Ectodermal cell (in vitro differentiated cells): ENCODE data around the gene CYB561D1.
"Not testable (repeated sequence)": the region's sequence is repeated elsewhere in the genome, so short reads cannot be mapped to it uniquely, and the experiment has no call there.

Experiments
- H3K27ac ChIP-seq: 2 replicates; pipeline ENCODE4 v1.7.0; 2013; ENCODE audit warnings: mild to moderate bottlenecking, low read depth, low read length; ENCODE audit not compliant: insufficient read depth, poor library complexity, severe bottlenecking
- H3K27me3 ChIP-seq: 2 replicates; pipeline ENCODE4 v1.7.0; 2013; ENCODE audit warnings: mild to moderate bottlenecking, low read length; ENCODE audit not compliant: insufficient read depth, control insufficient read depth, poor library complexity, severe bottlenecking
- H3K36me3 ChIP-seq: one replicate; pipeline ENCODE4 v1.7.0; 2013; ENCODE audit warnings: low read length; ENCODE audit not compliant: control insufficient read depth, insufficient read depth
- H3K4me1 ChIP-seq: one replicate; pipeline ENCODE4 v1.7.0; 2013; ENCODE audit warnings: low read length; ENCODE audit not compliant: control insufficient read depth, insufficient read depth
- H3K4me3 ChIP-seq: 2 replicates; pipeline ENCODE4 v1.7.0; 2013; ENCODE audit warnings: low read depth, low read length, control low read depth; ENCODE audit not compliant: insufficient read depth
- H3K9me3 ChIP-seq: 2 replicates; pipeline ENCODE4 v1.7.0; 2013; ENCODE audit warnings: mild to moderate bottlenecking, low read length, moderate library complexity; ENCODE audit not compliant: control insufficient read depth
- WGBS, 2 experiments: methylation state at CpG; one replicate each; pipeline ENCODE4 v1.1.7; 2013; ENCODE audit warnings: missing lambda C conversion rate in 2 of 2; 5-methylcytosine and 5-hydroxymethylcytosine counted together

The CYB561D1 gene

GRCh38 chr1:109468061-109468460, 25.8 kb upstream of the CYB561D1 start:
- H3K9me3 ChIP-seq = no peaks in the 10 kb centered on the region
- H3K4me3 ChIP-seq = no peak overlapping the region
- no peaks in the 10 kb centered on the region for H3K36me3 ChIP-seq
- H3K27ac ChIP-seq = no peak overlapping the region
- WGBS, 2 experiments = 90 to 92% methylated on average over 1 of the region's 1 CpG
- H3K27me3 ChIP-seq = peaks cover 75% of the 10 kb centered on the region
- H3K4me1 ChIP-seq = no peaks in the 10 kb centered on the region

GRCh38 chr1:109468903-109469302, 25.0 kb upstream of the CYB561D1 start:
- Histone ChIP-seq H3K4me3 (no peak overlapping the region), H3K27ac (no peak overlapping the region), H3K9me3 (no peaks in the 10 kb centered on the region), H3K27me3 (peaks cover 67% of the 10 kb centered on the region), H3K4me1 (no peaks in the 10 kb centered on the region), H3K36me3 (no peaks in the 10 kb centered on the region)
- 9 to 19% methylated on average over 2 of the region's 2 CpGs for WGBS, 2 experiments

- peaks cover 53% of the 10 kb centered on the region for H3K27me3 ChIP-seq
- H3K4me3 ChIP-seq = no peak overlapping the region
- no peak overlapping the region for H3K27ac ChIP-seq
- no peaks in the 10 kb centered on the region for H3K9me3 ChIP-seq
- no peaks in the 10 kb centered on the region for H3K4me1 ChIP-seq
- H3K36me3 ChIP-seq = no peaks in the 10 kb centered on the region
- 79 to 81% methylated on average over 6 of the region's 6 CpGs for WGBS, 2 experiments
Observed at GRCh38 chr1:109470245-109470644, 23.6 kb upstream of the CYB561D1 start.

- Histone ChIP-seq H3K27ac (no peak overlapping the region), H3K9me3 (no peaks in the 10 kb centered on the region), H3K27me3 (peaks cover 39% of the 10 kb centered on the region), H3K4me1 (no peaks in the 10 kb centered on the region), H3K36me3 (no peaks in the 10 kb centered on the region), H3K4me3 (no peak overlapping the region)
- 67 to 68% methylated on average over 3 of the region's 3 CpGs for WGBS, 2 experiments
Observed at GRCh38 chr1:109472779-109473178, 21.1 kb upstream of the CYB561D1 start.

GRCh38 chr1:109473284-109474057, 20.4 kb upstream of the CYB561D1 start:
- H3K27me3 ChIP-seq = peaks cover 37% of the 10 kb centered on the region
- 92 to 94% methylated on average over 12 of the region's 12 CpGs for WGBS, 2 experiments
- H3K9me3 ChIP-seq, H3K4me1 ChIP-seq, H3K27ac ChIP-seq, H3K4me3 ChIP-seq, H3K36me3 ChIP-seq: not testable (repeated sequence)

GRCh38 chr1:109474697-109475096, 19.2 kb upstream of the CYB561D1 start:
- Histone ChIP-seq H3K27ac (no peak overlapping the region), H3K36me3 (no peaks in the 10 kb centered on the region), H3K4me1 (no peaks in the 10 kb centered on the region), H3K4me3 (no peak overlapping the region), H3K27me3 (peaks cover 31% of the 10 kb centered on the region), H3K9me3 (no peaks in the 10 kb centered on the region)
- 82 to 89% methylated on average over 1 of the region's 1 CpG for WGBS, 2 experiments

GRCh38 chr1:109475261-109475660, 18.6 kb upstream of the CYB561D1 start:
- Histone ChIP-seq H3K27ac (no peak overlapping the region), H3K27me3 (peaks cover 30% of the 10 kb centered on the region), H3K36me3 (no peaks in the 10 kb centered on the region), H3K4me3 (no peak overlapping the region), H3K9me3 (no peaks in the 10 kb centered on the region), H3K4me1 (no peaks in the 10 kb centered on the region)
- WGBS, 2 experiments = 83 to 85% methylated on average over 9 of the region's 9 CpGs

GRCh38 chr1:109476825-109477224, 17.1 kb upstream of the CYB561D1 start:
- no peaks in the 10 kb centered on the region for H3K36me3 ChIP-seq
- no peak overlapping the region for H3K27ac ChIP-seq
- H3K4me3 ChIP-seq = no peak overlapping the region
- H3K27me3 ChIP-seq = peaks cover 27% of the 10 kb centered on the region
- no peaks in the 10 kb centered on the region for H3K9me3 ChIP-seq
- no peaks in the 10 kb centered on the region for H3K4me1 ChIP-seq
- 84 to 92% methylated on average over 8 of the region's 8 CpGs for WGBS, 2 experiments

- Histone ChIP-seq H3K27me3 (peaks cover 34% of the 10 kb centered on the region), H3K9me3 (no peaks in the 10 kb centered on the region), H3K4me1 (no peaks in the 10 kb centered on the region), H3K4me3 (no peak overlapping the region), H3K27ac (no peak overlapping the region), H3K36me3 (no peaks in the 10 kb centered on the region)
- 76 to 77% methylated on average over 6 of the region's 6 CpGs for WGBS, 2 experiments
Observed at GRCh38 chr1:109477821-109478220, 16.1 kb upstream of the CYB561D1 start.

- WGBS, 2 experiments = 38 to 44% methylated on average over 7 of the region's 7 CpGs
Observed at GRCh38 chr1:109478806-109479205, 15.1 kb upstream of the CYB561D1 start.

More at GRCh38 chr1:109478806-109479205, 15.1 kb upstream of the CYB561D1 start:
- no peaks in the 10 kb centered on the region for H3K9me3 ChIP-seq
- H3K27me3 ChIP-seq = peaks cover 34% of the 10 kb centered on the region
- no peaks in the 10 kb centered on the region for H3K36me3 ChIP-seq
- H3K4me1 ChIP-seq = no peaks in the 10 kb centered on the region
- H3K4me3 ChIP-seq = no peak overlapping the region
- H3K27ac ChIP-seq = no peak overlapping the region
